Psoas muscle (tissue), 8 donors: Measurements from ENCODE around the gene PSG11. TPM values are rescaled to one million over a fixed set of nuclear protein-coding genes. Genes with fewer than 3 reads are reported as not detected.
"Not testable (repeated sequence)": the region's sequence is repeated elsewhere in the genome, so short reads cannot be mapped to it uniquely, and the experiment has no call there.

Experiments used
- ATAC-seq, 4 donors: fragments of 200-7000 bp; cut with Tn5 transposase; one replicate each; pipeline ENCODE4 v1.9.1; 2020; ENCODE audit warnings: moderate library complexity in 3 of 4, mild to moderate bottlenecking in 2 of 4
- DNase-seq, 2 donors: peaks; one replicate each; pipeline ENCODE4 v3.0.0-alpha.2; 2020
- H3K27ac ChIP-seq: fragments of 200-600 bp; one replicate; pipeline ENCODE4 v1.8.0; 2022
- H3K27me3 ChIP-seq, 3 donors: fragments of 200-600 bp in 1 of 3; one replicate each; pipeline versions ENCODE4 v1.6.1 to v1.8.0; 2013 to 2022; ENCODE audit warnings: low read length in 2 of 3, mild to moderate bottlenecking in 2 of 3, moderate library complexity in 1 of 3; ENCODE audit not compliant: insufficient read depth in 3 of 3
- H3K36me3 ChIP-seq, 2 donors: fragments of 200-600 bp in 1 of 2; one replicate each; pipeline versions ENCODE4 v1.6.1 to v1.8.0; 2013 to 2022; ENCODE audit warnings: low read depth in 1 of 2, mild to moderate bottlenecking in 1 of 2, moderate library complexity in 1 of 2; ENCODE audit not compliant: insufficient read depth in 1 of 2
- H3K4me1 ChIP-seq: fragments of 200-600 bp; one replicate; pipeline ENCODE4 v1.8.0; 2022
- H3K4me3 ChIP-seq: fragments of 200-600 bp; one replicate; pipeline ENCODE4 v1.8.0; 2022; ENCODE audit warnings: mild to moderate bottlenecking
- H3K9me3 ChIP-seq: fragments of 200-600 bp; one replicate; pipeline ENCODE4 v1.8.0; 2022
- WGBS, 3 donors: extraction: QIAGEN DNeasy Blood & Tissue Kit; methylation state at CpG; one replicate each; pipeline versions ENCODE4 v1.1.6 to v1.1.7; 2013; 5-methylcytosine and 5-hydroxymethylcytosine counted together
- intact Hi-C, 2 donors: fragments of 100-400 bp; cut with DNase I; formaldehyde crosslinking; loops; one replicate each; pipeline versions ENCODE4 v1.11.0 to v1.14.2; 2022
- polyA plus RNA-seq, 3 donors: library from polyadenylated mRNA; stranded (reverse); fragments of 200-250 nt; gene quantifications; one replicate each; pipeline ENCODE4 v1.2.3, GENCODE V29; 2013
- total RNA-seq, 4 donors: library from RNA; stranded (reverse); fragmentation: NEBNext Ultra II Directional in 2 of 4; extraction: Animal tissue kit (Norgen Biotek cat#: 25700) in 2 of 4; gene quantifications; one replicate each; pipeline versions ENCODE4 v1.2.1 to v1.2.4, GENCODE V29; 2021 to 2023
- TF ChIP-seq, protein P1 (sequence below): fragments of 200-600 bp; IDR thresholded peaks from one replicate; pipeline ENCODE4 v1.8.0; 2022; ENCODE audit warnings: antibody characterized with exemption
- donor health status: healthy with polysubstance abuse.
- donor health status: DM: no; HTN: no; CAD: no; lungs with moderate emphysema.
- donor health status: Bipolar disorder and iron deficiency.
- donor health status: healthy.
- donor health status: DM: yes; HTN: yes; CAD: no.
- donor health status: DM: no; HTN: no; CAD: no.
- donor health status: DM: no; HTN: no; CAD: no.
- donor health status: DM: yes; HTN: yes; CAD: no.

PSG11 gene
- total and polyA plus RNA-seq, 7 donors, result 0.13 TPM; not detected in 6

DNA sequence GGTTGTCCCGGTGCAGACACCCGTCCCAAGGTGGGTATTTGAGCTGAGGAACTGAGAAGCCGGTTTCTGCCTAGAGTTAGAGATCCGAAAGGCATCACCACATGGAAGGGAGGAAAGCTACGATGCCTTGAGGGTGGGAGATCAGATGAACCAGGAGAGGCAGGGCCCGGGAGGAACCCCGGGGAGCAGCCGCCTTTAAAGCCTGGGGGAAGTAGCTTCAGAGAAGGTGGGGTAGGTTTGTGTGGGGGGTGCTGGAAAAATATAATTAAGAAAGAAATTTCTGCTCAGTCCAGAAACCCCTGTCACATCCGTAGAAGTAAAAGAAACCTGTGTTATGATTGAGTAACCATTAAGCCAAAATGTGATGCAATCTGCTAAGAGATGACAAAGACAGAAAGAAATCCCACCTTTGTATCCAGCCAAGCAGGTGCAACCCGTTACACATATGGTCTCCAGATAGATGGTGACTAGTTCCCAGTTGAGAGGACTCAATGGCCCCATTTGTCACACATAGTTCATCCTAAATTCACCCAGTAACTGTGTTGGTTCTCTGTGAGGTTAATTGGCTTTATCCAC is 34.2 kb downstream of the PSG11 start:
- 77 to 81% (median 79%) methylated on average over 10 of the region's 10 CpGs for WGBS, 3 donors
- H3K27me3 ChIP-seq, H3K36me3 ChIP-seq, H3K27ac ChIP-seq, ATAC-seq, H3K9me3 ChIP-seq, DNase-seq, intact Hi-C loops, H3K4me3 ChIP-seq, H3K4me1 ChIP-seq: not testable (repeated sequence)

DNA sequence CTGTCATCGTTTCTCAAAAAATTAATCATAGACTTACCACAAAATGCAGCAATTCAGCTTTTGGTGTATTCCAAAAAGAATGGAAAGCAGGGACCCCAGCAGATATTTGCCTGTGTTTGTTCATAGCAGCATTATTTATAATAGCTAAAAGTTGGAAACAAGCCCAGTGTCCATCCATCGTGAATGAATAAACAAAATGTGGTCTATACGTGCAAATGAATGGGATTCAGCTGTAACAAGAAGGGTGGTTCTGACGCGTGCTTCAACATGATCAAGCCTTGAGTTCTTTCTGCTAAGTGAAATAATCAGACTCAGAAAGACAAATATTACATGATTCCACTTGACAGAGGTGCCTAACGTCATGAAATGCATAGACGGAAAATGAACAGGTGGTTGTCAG is 36.4 kb downstream of the PSG11 start:
- H3K9me3 ChIP-seq, result no peaks in the 10 kb centered on the region
- ATAC-seq, result no peak
- WGBS, 3 donors, result 35 to 77% (median 73%) methylated on average over 7 of the region's 7 CpGs
- H3K27me3 ChIP-seq, result no peaks in the 10 kb centered on the region
- H3K4me1 ChIP-seq, result no peaks in the 10 kb centered on the region
- H3K27ac ChIP-seq, result no peak overlapping the region
- TF ChIP-seq, protein P1, sequence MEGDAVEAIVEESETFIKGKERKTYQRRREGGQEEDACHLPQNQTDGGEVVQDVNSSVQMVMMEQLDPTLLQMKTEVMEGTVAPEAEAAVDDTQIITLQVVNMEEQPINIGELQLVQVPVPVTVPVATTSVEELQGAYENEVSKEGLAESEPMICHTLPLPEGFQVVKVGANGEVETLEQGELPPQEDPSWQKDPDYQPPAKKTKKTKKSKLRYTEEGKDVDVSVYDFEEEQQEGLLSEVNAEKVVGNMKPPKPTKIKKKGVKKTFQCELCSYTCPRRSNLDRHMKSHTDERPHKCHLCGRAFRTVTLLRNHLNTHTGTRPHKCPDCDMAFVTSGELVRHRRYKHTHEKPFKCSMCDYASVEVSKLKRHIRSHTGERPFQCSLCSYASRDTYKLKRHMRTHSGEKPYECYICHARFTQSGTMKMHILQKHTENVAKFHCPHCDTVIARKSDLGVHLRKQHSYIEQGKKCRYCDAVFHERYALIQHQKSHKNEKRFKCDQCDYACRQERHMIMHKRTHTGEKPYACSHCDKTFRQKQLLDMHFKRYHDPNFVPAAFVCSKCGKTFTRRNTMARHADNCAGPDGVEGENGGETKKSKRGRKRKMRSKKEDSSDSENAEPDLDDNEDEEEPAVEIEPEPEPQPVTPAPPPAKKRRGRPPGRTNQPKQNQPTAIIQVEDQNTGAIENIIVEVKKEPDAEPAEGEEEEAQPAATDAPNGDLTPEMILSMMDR, result no peak
- intact Hi-C loops, result no loop called here
- H3K4me3 ChIP-seq, result no peak overlapping the region
- no peaks in the 10 kb centered on the region for H3K36me3 ChIP-seq
- DNase-seq, result no peak

DNA sequence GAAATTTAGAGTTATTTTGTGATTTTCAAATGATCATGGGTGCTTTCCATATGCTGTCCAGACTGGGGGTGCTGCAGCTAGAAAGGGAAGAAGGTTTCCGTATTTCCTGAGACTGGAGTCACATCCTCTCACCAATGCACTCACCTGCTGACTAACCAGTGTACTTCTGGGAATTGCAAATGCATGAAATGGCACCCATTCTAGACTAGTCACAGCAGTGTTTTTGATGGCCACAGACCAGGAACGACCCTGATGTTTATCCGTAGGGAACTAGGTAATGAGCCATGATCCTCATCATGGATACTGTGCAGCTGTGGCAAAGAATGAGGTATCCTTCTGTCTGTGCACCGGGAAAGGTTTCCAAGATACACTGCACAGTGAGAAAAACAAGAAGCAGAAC is 37.1 kb downstream of the PSG11 start:
- H3K9me3 ChIP-seq, H3K27me3 ChIP-seq, ATAC-seq, intact Hi-C loops, H3K27ac ChIP-seq, DNase-seq, H3K4me3 ChIP-seq, H3K36me3 ChIP-seq, H3K4me1 ChIP-seq: not testable (repeated sequence)
- WGBS, 3 donors, result 70 to 86% (median 76%) methylated on average over 4 of the region's 4 CpGs

DNA sequence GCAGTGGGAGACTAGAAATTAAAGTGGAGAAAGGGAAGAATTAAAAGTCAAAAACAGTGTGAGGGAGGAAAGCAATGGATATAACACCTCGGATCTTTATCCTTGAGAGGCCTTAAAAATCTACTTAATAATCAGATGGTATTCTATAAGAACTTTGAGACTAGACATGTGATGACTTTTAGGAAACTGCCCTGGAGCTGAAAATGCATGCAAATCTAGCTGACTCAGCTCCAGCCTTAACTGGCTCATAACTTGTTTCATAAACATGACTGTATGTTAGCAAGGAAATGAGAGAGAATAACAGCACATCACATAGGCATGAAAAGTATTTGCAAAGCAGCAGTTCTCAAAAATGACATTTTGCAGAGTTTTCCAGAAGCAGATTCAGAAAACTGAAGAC is 38.1 kb downstream of the PSG11 start:
- H3K4me3 ChIP-seq, H3K27ac ChIP-seq, H3K27me3 ChIP-seq, ATAC-seq, H3K4me1 ChIP-seq, intact Hi-C loops, H3K9me3 ChIP-seq, DNase-seq, H3K36me3 ChIP-seq: not testable (repeated sequence)
- 48 to 77% (median 63%) methylated on average over 1 of the region's 1 CpG for WGBS, 3 donors

DNA sequence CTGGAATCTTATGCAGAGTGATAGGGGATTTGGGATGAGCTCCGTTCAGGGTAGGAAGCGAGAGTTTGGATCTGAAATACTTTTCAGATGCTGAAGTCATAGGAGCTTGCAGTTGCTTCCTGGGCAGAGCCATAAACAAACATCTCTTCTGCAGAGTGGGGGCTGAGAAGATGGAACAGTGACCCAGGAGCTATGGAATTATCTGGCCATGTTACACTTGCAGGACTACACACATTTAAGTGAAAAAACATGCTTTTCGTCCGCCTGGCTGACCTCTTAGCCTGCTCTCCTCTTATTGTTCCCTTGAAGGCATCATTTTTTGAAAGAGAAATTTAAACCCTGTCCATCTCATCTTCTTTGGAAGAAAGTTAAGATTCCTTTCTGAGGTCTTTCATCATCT is 40.7 kb downstream of the PSG11 start:
- no peaks in the 10 kb centered on the region for H3K36me3 ChIP-seq
- no peak overlapping the region for H3K4me3 ChIP-seq
- ATAC-seq (no peak), DNase-seq (no peak)
- TF ChIP-seq, protein P1, result no peak
- intact Hi-C loops, result no loop called here
- H3K27me3 ChIP-seq, result no peaks in the 10 kb centered on the region
- no peak overlapping the region for H3K27ac ChIP-seq
- H3K4me1 ChIP-seq, result no peaks in the 10 kb centered on the region
- H3K9me3 ChIP-seq, result no peaks in the 10 kb centered on the region
- 66 to 70% (median 69%) methylated on average over 4 of the region's 4 CpGs for WGBS, 3 donors

DNA sequence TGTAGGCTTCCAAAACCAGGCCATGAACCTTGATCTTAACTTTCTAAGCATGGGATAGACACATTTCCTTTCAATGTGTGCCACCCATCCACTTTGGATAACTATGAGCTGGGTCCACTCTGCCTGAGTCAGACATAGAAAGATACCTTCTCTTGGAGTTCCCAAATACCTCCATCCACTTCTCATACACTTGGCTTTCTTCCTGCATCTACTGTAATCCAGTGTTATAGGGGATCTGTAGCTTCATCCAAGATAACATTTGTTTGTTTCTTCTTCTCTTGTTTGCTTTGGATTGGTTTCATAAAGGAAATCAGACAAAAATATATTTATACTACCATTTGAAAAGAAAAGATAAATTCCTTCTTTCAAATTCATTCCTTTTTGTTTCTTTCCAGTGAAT is 44.2 kb downstream of the PSG11 start:
- ATAC-seq, H3K4me3 ChIP-seq, H3K4me1 ChIP-seq, H3K36me3 ChIP-seq, H3K9me3 ChIP-seq, H3K27me3 ChIP-seq, intact Hi-C loops, DNase-seq, H3K27ac ChIP-seq: not testable (repeated sequence)

DNA sequence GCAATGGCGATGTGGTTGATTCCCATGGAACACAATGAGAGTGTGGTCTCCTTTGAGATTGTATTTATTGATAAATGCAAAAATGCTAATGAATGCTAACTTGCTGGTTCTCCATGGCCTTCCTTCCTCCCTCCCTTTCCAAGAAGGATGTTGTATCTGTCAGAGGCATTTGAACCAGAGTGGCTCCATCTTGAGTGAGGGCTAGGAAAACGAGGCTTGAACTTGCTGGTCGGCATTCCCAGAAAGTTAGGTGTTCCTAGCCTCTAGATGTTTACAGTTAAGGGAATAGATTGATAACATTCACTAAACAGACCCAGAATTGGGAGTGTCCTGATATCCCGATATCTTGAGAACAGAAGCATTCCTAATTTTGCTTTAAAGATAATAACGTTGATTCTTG is 54.8 kb downstream of the PSG11 start:
- H3K27me3 ChIP-seq, H3K4me1 ChIP-seq, H3K36me3 ChIP-seq, DNase-seq, ATAC-seq, H3K4me3 ChIP-seq, intact Hi-C loops, H3K9me3 ChIP-seq, H3K27ac ChIP-seq: not testable (repeated sequence)
- 84 to 91% (median 89%) methylated on average over 5 of the region's 5 CpGs for WGBS, 3 donors
